NCI-H1930 (cell line): ENCODE results near the gene RSRC2.
"Not testable (repeated sequence)": the region's sequence is repeated elsewhere in the genome, so short reads cannot be mapped to it uniquely, and the experiment has no call there.

Source experiments
- DNase-seq, 2 experiments: peaks; one replicate each; lab custom pipeline; 2025; lab: John Stamatoyannopoulos, UW

RSRC2 gene, protein sequence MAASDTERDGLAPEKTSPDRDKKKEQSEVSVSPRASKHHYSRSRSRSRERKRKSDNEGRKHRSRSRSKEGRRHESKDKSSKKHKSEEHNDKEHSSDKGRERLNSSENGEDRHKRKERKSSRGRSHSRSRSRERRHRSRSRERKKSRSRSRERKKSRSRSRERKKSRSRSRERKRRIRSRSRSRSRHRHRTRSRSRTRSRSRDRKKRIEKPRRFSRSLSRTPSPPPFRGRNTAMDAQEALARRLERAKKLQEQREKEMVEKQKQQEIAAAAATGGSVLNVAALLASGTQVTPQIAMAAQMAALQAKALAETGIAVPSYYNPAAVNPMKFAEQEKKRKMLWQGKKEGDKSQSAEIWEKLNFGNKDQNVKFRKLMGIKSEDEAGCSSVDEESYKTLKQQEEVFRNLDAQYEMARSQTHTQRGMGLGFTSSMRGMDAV

DNA sequence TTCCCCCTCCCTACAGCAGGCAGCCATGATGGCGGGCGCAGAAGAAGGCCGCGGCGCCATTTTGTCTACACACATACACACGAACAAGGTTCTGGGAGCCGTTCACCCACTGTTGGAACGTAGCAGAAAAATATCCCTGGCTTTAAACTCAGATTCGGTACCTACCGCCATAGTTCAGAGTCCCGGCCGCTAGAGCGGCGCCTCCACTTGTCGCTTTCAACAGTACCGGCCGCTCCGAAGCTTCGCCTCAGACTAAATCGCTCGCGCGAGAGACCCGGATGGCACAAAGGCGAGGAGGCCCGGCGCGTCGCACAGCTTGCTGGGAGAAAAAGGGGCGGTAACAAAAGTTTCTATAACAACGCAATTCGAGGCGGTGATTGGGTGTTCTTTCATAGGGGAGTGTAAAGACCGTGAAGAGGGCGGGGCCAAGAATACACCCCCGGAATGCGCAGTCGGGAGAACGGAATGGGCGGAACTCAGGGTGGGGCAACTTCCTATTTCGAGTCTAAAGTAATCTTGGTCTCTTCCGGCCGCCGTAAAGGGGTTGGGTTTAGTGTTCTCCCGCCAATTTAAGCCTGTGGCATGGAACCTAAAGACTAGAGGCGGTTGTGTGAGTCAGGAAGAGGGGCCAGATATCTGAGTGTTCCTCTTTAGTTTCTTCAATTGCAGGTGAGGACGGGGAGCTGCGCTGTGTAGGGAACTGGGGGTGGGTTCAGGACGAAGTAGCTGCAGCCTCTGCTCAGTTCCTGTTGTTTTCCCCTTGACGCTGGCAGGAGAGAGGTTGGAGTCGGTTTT, at the start of gene RSRC2, which contains the start of gene KNTC1:
Gene RSRC2 (minus strand): TSS at position 254 of the 795 bp plus-strand sequence. CDS start 83 bp downstream, at position 171.
Gene KNTC1 (plus strand): TSS at position 567 of the 795 bp plus-strand sequence. CDS start 2,815 bp downstream, outside the sequence.
- peak; percentile 99 for DNase-seq

DNA sequence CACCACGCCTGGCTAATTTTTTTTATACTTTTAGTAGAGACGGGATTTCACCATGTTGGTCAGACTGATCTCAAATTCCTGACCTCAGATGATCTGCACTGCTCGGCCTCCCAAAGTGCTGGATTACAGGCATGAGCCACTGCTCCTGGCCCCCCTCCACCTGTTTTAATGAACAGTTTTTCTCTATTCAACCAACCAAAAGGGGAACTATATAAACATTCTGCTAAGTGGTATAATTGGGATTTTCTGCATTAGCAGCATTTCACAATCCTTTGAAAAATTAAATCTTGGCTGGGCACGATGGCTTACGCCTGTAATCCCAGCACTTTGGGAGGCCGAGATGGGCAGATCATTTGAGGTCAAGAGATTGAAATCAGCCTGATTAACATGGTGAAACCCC, 45.1 kb upstream of the RSRC2 start:
- DNase-seq, result no peak

DNA sequence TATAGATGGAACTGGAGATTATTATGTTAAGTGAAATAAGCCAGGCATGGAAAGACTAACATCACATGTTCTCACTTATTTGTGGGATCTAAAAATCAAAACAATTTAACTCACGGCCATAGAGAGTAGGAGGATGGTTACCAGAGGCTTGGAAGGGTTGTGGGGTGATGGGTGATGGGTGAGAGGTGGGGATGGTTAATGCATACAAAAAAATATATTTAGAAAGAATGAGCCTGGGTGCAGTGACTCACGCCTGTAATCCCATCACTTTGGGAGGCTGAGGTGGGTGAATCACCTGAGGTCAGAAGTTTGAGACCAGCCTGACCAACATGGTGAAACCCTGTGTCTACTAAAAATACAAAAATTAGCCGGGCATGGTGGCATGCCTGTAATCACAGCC, 43.3 kb upstream of the RSRC2 start:
- not testable (repeated sequence) for DNase-seq

DNA sequence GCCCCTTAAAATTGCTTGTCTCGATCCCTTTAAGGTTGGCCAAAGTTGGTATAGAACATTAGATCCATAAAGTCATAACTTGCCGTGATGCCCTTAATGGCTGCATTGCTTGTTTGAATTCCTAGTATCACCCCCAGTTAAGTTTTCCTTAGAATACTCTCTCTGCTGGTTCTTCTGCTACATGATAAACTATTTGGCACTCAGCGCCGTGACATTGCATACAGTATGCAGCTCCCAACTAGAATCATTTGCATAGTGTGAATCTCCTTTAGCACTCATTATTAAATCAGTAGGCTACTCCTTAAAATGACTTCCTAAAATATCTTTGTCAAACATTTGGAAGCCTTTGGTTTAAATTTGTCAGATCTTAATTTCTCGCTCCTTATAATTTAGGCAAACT, 42.6 kb upstream of the RSRC2 start:
- DNase-seq, result no peak

DNA sequence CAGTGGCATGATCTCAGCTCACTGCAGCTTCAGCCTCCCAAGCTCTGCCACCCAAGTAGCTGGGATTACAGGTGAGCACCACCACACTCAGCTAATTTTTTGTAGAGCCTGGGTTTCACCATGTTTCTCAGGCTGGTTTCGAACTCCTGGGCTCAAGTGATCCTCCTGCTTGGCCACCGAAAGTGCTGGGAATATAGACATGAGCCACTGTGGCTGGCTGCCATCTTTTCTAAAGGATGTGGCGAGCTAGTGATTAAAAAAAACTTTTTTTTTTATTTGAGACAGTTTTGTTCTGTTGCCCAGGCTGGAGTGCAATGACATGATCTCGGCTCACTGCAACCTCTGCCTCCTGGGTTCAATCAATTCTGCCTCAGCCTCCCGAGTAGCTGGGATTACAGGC, 40.1 kb upstream of the RSRC2 start:
- DNase-seq, result not testable (repeated sequence)

DNA sequence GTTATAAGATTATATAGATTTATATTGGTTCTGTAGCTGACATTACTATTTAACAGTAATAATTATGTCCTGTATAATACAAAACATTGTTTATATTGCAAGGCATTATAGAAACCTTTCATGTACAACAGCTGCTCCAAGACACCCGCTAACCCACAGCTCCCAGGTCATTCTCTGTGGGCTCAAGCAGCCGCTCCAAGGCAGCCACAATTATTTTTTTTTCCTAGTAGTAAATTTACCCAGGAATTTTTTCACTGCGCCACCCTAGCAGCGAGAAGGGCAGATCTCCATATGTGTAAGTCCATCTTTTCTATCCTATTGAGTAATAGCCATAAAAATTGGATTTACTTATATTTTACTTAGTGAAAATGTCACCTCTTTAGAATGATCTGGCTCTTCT, 36.6 kb upstream of the RSRC2 start:
- DNase-seq, result no peak

DNA sequence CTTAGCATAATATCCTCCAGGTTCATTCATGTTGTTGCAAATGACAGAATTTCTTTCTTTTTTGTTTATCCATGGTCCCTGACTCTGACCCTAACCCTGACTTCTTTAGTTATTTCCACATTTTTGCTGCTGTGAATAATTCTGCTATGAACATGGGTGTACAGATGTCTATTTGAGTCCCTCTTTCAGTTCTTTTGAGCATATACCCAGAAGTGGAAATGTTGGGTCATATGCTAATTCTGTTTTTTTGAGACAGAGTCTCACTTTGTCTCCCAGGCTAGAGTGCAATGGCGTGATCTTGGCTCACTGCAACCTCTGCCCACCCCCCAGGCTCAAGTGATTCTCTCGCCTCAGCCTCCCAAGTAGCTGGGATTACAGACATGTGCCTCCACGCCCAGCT, 33.4 kb upstream of the RSRC2 start:
- DNase-seq, result no peak

DNA sequence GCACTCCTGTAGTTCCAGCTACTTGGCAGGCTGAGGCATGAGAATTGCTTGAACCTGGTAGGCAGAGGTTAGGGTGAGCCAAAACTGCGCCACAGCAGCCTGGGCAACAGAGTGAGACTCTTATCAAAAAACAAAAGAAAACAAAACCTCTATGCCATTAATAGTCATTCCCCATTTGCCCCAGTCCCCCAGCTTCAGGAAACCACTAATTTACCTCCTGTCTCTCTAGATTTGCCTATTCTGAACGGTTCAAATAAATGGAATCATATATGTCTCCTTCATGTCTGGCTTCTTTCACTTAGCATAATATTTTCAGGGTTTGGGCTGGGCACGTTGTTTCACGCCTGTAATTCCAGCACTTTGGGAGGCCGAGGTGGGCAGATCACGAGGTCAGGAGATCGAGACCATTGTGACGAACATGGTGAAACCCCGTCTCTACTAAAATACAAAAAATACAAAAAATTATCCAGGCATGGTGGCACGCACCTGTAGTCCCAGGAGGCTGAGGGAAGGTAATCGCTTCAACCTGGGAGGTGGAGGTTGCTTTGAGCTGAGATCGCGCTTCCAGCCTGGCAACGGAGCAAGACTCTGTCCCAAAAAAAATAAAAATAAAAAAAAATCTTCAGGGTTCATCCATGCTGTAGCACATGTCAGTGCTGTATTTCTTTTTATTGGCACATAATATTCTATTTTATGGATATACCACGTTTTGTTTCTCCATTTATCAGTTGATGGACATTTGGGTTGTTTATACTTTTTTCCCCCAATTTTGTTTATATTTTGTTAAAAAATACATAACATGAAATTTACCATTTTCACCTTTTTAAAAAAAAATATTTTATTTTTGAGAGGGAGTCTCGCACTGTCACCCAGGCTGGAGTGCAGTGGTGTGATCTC, 32.3 kb upstream of the RSRC2 start:
- no peak for DNase-seq

DNA sequence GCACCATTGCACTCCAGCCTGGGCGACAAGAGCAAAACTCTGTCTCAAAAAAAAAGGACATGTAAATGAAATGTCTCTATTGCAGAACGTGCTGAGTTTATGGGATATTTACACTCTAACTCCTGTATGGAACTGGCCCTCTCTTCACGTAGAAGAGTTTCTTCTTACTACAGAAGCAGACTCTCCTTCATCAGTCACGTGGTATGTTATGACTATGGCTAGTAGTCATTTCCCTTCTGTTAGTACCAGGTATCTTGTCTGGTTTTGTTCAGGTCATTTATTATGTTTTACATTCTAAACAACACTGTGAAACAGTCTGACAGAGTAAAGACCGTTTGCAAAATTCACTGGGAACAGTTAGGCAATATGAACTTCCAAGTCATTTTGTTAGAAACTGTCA, 20.6 kb upstream of the RSRC2 start:
- DNase-seq, result no peak

DNA sequence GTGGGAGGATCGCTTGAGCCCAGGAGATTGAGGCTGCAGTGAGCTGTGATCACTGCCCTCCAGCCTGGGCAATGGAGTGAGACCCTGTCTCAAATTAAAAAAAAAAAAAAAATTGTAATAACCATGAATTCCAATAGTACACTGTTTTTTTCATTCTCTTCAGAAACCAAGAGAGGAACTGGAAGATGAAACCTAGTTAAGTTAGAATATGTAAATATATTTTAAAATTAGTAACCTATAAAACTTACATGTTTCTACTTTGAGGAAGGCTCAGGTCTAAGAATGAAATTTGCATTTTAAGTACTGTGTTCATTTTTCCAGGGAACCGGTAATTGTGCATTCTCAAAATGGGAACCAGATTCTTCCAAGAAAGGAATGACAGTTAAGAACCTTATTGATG, 19.1 kb upstream of the RSRC2 start:
- no peak for DNase-seq

DNA sequence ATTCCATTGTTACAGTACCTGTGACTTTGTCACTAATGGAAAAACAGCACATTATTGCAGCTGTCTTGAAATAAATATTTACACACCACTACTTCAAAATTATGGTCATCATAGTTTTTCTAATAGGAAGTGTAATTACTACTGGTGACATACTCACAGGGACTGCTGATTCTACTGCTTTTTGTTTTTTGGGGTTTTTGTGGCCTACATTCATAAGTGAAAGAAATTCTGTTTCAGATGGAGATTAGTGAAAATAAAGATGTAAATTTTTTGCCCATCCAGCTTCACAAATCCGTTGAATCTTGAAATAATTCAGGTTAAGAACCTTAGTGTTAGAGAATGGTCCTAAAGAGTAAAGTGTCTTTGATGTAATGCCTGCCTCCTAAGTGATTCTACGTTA, 17.8 kb upstream of the RSRC2 start:
- DNase-seq, result no peak

DNA sequence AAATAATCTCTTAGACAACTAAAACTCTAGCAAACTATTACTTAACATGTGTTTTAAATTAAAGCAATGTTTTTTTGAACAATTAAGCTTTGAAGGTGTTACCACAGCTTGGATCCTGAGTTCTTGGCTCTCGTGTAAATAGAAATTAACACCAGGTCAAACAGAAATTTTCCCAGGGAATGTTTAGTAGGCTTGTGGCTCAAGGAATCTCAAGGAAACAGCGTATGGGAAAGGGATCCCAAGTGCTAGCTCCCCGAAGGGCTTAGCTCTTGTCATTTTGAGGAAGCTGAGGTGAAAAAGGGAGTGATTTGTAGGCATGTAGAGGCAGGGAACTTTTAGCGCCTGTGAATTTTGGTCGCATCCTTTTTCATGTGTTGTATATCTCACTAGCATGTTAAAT, 11.8 kb upstream of the RSRC2 start:
- no peak for DNase-seq

DNA sequence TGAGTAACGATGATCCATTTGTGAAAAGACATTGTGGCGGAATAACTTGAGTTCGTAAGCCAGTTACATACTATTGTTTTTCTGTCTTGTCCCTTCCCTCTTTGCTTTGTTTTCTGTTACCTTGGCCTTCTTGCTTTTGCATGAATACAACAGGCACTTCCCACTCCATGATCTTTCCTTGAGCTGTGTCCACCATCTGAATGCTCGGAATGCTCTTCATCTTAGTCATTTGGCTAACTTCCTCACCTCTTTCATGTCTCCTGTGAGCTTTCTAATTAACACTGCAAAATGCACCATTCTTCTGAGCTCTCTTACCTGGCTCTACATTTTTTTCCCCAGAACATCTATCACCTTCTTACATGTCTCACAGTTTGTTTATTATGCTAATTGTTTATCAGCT, 10.3 kb upstream of the RSRC2 start:
- no peak for DNase-seq

DNA sequence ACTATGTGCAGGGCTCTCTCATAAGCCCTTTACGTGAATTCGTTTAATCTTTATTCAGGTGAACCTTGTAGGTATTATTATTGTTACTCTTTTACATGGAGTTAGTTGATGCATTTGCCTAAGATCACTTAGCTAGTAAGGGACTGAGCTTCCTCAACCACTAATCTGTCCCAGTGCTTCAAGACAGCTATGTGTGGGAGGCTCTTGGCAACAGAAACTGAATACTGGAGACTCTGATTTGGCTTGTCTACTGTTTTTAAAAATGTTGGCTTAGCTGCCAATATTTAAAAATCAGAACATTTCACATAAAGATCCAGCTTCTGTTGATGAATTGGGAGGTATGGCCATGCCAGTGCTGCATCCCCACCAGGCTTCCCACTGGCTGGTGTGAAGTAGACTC, 7.1 kb upstream of the RSRC2 start:
- no peak for DNase-seq

DNA sequence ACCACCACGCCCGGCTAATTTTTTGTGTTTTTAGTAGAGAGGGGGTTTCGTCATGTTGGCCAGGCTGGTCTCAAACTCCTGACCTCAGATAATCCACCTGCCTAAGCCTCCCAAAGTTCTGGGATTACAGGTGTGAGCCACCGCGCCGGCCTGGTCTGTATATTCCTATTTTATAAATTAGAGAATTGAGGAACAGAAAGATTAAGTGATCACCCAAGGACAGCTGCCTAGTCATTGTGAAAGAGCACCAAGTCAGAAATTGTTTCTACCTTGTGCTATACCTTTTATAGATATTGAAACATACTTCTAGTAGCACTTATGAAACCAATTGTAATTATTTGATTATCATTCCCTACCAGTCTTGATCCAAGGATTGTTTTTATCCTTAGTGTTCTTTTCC, 2.3 kb upstream of the RSRC2 start:
- no peak for DNase-seq

DNA sequence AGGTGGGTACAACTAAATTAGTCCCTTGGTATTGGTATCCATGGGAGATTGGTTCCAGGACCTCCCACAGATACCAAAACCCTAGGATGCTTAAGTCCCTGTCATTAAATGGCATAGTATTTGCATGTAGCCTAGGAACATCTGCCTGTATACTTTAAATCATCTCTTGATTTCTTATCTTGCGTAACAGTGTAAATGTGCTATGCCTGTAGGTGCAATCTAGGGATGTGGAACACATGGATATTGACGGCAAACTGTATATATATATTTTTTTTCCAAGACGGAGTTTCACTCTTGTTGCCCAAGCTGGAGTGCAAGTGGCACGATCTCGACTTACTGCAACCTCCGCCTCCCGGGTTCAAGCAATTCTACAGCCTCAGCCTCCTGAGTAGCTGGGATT, 1.8 kb upstream of the RSRC2 start:
- DNase-seq, result no peak

DNA sequence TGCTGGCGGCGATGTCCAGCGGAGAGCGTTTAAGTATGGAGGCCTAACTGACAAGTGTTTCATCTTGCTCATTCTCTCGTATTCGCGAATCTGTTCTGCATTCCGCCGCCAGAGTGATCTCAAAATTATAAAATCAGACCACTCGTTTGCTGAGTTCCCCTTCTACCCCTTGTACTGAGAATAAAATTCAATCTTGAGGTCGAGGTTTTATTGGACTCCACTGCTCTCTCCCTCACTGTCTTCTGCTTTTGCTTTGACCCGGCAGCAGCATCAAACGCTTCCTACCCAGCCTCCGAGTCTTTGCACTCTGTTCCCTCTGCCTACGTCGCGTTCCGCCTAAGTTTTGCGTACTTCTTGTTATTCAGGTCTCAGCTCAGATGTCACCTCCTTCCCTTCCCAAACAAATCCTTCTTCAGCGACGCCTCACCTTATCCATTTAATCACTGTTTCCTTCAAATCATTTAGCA, 775 bp upstream of the RSRC2 start:
- no peak for DNase-seq

DNA sequence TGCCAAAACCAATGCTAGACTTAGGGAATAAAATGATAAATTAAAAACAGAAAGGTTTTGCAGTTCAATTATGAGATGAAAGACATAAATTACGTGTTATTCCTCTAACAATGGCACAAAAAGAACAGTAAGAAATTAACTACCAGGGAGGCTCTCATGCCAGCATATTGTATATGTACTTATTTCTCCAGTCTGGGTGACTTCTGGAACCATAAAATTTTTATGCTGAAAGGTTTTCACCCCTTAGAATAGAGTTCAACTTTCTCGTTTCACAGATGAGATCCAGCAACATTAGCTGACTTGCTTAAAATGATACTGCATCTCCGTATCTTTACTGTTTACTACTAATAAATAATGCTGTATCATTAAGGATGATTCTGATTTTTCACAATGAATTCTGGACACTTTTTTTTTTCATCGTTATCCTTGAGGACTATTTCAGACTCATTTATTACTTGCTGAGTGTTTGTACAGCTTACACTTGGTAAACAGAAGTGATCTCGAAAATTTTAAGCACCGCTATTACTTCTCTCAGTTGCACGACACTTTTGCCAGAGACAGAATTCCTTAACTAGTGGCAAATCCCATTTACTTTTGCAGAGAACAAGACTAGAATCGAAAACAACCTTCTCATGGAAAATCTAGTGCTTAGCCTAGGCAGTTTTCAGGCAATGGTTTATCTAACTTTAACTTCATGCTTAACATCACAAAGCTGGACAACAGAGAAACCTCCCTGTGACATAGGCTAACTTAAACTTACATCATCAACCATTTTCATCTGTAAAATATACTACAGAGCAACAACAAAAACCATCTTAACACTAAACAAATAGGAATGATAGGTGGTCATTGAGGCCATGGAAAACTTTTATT, 2.7 kb downstream of the RSRC2 start:
- no peak for DNase-seq

DNA sequence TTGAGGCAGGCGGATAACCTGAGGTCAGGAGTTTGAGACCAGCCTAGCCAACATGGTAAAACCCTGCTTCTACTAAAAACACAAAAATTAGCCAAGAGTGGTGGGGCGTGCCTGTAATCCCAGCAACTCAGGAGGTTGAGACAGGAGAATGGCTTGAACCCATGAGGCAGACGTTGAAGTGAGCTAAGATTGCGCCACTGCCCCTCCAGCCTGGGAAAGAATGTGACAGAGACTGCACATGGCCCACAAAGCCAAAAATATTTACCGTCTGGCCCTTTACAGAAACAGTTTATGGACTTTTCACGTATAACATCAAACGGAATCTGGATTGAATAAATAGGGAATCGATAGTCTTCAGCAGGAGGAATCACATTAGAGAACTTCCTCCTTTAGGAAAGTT, 3.5 kb downstream of the RSRC2 start:
- no peak for DNase-seq

DNA sequence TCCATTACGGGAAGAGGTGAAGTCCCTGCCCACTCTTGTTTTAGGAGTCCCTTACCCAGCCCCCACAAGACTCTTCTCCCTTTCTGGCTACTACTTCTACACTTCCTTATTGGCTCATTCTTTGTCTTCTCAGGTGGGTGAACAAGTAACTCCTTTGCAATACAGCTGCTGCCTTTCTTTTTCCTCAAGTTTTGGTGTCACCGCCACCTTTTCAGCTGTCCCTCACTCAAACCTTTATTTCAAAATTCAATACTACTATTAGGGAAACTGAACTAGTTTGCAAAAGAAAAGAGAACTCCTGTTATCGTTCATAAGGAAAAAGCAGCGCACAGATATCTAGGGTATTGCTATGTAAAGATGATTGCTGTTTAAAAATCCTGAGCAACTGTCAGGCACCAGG, 6.1 kb downstream of the RSRC2 start:
- no peak for DNase-seq

DNA sequence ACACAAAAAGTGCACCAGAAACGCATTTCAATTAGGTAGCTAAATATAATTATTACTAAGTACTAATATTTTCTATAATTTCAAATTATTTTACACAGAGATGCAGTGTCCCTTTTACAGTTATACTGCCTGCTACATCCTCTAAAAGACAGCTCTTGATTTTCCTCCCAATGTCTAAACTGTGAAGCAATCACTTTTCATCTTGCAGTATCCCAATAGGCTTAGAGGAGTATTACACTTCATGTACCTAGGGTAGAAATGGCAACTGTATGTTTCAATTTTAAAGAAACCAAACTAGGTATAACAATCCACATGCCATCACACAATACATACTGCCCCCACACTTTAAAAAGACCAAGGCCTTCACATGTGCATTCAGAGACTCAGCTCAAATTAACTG, 7.3 kb downstream of the RSRC2 start:
- DNase-seq, result no peak
